T1000 (cell line): ENCODE measurements around the gene RBMS3.
"Not testable (repeated sequence)": the region's sequence is repeated elsewhere in the genome, so short reads cannot be mapped to it uniquely, and the experiment has no call there.

ENCODE experiments used
- DNase-seq: peaks from one replicate; lab custom pipeline; 2025; ENCODE audit warnings: mixed read lengths; lab: John Stamatoyannopoulos, UW

RBMS3 gene

GRCh38 chr3:29789686-29790085 is 508.8 kb downstream of the RBMS3 start:
- no peak for DNase-seq

- no peak for DNase-seq
Observed at GRCh38 chr3:29796808-29797207, 515.9 kb downstream of the RBMS3 start.

- no peak for DNase-seq
Observed at GRCh38 chr3:29802057-29802456, 521.2 kb downstream of the RBMS3 start.

- DNase-seq = no peak
Observed at GRCh38 chr3:29804044-29804443, 523.2 kb downstream of the RBMS3 start.

GRCh38 chr3:29805757-29806156 is 524.9 kb downstream of the RBMS3 start:
- DNase-seq = no peak

GRCh38 chr3:29808324-29808723 is 527.5 kb downstream of the RBMS3 start:
- DNase-seq = not testable (repeated sequence)

- no peak for DNase-seq
Observed at GRCh38 chr3:29822071-29822470, 541.2 kb downstream of the RBMS3 start.

GRCh38 chr3:29823233-29823632 is 542.4 kb downstream of the RBMS3 start:
- no peak for DNase-seq

GRCh38 chr3:29826712-29827111 is 545.8 kb downstream of the RBMS3 start:
- DNase-seq = no peak

- DNase-seq = no peak
Observed at GRCh38 chr3:29827756-29828155, 546.9 kb downstream of the RBMS3 start.

GRCh38 chr3:29829340-29829739 is 548.5 kb downstream of the RBMS3 start:
- DNase-seq = no peak

- DNase-seq = no peak
Observed at GRCh38 chr3:29850641-29851040, 569.8 kb downstream of the RBMS3 start.

GRCh38 chr3:29852767-29853166 is 571.9 kb downstream of the RBMS3 start:
- no peak for DNase-seq

- no peak for DNase-seq
Observed at GRCh38 chr3:29853841-29854397, 573.0 kb downstream of the RBMS3 start.

GRCh38 chr3:29854821-29855220 is 574.0 kb downstream of the RBMS3 start:
- DNase-seq = no peak

- no peak for DNase-seq
Observed at GRCh38 chr3:29859726-29860270, 578.9 kb downstream of the RBMS3 start.

GRCh38 chr3:29864809-29865208 is 583.9 kb downstream of the RBMS3 start:
- DNase-seq = no peak

- DNase-seq = no peak
Observed at GRCh38 chr3:29868543-29869101, 587.8 kb downstream of the RBMS3 start.

- no peak for DNase-seq
Observed at GRCh38 chr3:29870136-29870535, 589.3 kb downstream of the RBMS3 start.

- no peak for DNase-seq
Observed at GRCh38 chr3:29871087-29871486, 590.2 kb downstream of the RBMS3 start.

- DNase-seq = no peak
Observed at GRCh38 chr3:29880809-29881208, 599.9 kb downstream of the RBMS3 start.

GRCh38 chr3:29887451-29887850 is 606.6 kb downstream of the RBMS3 start:
- no peak for DNase-seq

- DNase-seq = no peak
Observed at GRCh38 chr3:29889215-29889614, 608.3 kb downstream of the RBMS3 start.

GRCh38 chr3:29890801-29891200 is 609.9 kb downstream of the RBMS3 start:
- DNase-seq = no peak
